Stimulated activated CD8-positive, alpha-beta memory T cell treated with anti-CD3 and anti-CD28 coated beads, Interleukin-4, amount 100 ng/mL, for 4 hours (primary cell): ENCODE results near the gene KIAA1191.

Source experiments
- DNase-seq, 2 donors: peaks; one replicate each; pipeline ENCODE4 v3.0.0-alpha.2; 2020; ENCODE audit warnings: low read depth in 2 of 2, low spot score in 1 of 2

KIAA1191 gene

DNA sequence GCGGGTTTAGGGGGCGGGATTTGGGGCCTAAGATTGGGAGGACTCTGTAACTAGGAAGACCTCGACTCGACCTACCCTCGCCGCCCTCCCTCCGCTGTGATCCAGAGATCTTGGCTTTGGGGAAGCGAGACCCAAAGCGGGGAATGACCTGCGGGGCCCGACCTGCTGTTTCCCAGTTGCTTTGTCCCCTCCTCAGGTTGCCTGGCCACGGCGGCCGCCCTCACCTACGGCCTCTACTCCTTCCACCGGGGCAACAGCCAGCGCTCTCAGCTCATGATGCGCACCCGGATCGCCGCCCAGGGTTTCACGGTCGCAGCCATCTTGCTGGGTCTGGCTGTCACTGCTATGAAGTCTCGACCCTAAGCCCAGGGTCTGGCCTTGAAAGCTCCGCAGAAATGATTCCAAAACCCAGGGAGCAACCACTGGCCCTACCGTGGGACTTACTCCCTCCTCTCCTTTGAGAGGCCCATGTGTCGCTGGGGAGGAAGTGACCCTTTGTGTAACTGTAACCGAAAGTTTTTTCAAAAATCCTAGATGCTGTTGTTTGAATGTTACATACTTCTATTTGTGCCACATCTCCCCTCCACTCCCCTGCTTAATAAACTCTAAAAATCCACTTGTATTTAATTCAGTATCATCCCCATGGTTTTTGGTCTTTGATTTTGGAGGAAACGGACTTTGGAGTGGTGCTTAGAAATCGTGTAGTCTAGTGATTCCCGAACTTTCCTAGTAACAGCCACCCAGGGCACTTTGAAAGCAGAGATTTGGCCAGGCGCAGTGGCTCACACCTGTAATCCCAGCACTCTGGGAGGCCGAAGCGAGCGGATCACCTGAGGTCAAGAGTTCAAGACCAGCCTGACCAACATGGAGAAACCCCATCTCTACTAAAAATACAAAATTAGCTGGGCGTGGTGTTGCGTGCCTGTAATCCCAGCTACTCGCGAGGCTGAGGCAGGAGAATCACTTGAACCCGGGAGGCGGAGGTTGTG is 27.9 kb upstream of the KIAA1191 start:
- DNase-seq, result no peak

DNA sequence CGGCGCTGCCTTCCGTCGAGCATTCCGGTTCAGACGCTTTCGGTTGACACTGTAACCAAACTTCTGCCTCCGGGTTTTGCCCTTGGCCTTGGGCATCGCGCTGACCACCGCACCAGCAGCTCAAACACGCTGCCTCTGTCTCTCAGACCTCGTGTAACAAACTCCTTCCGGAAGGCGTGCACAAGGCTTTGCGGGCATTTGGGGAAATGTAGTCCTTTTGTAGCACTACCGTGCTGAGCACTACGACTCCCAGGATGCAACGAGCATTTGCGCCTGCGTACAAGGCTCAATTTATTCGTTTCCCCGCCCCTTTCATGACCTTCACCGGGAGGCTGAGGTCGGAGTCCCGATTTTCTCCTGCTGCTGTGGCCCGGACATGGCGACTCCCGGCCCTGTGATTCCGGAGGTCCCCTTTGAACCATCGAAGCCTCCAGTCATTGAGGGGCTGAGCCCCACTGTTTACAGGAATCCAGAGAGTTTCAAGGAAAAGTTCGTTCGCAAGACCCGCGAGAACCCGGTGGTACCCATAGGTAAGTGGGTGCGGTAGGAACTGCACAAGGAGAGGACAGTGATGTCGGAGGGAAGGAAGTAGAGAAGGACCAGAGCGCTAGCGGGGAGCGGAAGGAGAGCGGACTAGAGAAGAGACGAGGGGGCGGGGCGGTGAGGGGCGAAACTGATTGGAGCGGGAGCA is 27.0 kb upstream of the KIAA1191 start, which contains the start of the genes HIGD2A and NOP16:
TSS of gene HIGD2A (plus strand) at position 308 of the 691 bp plus-strand sequence. CDS start at position 377, 69 bp downstream.
TSS of gene NOP16 (minus strand) at position 155 of the 691 bp plus-strand sequence. CDS start at position 96, 59 bp downstream.
- peak; percentile 98 to 99 for DNase-seq

DNA sequence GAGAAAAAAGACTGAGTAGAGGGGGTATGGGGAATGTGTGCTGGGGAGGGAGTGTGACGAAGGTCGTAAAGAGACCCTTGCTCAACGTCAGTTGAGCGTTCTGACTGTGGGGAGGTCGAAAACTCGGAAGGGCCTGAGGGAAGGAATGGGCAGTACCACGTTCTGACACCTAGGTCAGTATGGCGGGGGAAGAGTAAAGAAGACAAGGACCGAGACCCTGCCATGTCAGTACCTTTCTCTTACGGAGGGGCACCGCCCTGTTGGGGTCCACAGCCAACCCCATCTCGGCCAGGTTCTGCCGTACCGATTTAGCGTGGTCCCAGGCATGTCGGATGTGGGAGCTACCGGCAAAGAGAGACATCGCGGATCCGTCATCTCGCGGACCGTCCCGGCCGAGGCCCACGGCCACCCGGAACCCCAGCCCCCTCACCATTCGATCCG is 26.5 kb upstream of the KIAA1191 start:
- no peak for DNase-seq

DNA sequence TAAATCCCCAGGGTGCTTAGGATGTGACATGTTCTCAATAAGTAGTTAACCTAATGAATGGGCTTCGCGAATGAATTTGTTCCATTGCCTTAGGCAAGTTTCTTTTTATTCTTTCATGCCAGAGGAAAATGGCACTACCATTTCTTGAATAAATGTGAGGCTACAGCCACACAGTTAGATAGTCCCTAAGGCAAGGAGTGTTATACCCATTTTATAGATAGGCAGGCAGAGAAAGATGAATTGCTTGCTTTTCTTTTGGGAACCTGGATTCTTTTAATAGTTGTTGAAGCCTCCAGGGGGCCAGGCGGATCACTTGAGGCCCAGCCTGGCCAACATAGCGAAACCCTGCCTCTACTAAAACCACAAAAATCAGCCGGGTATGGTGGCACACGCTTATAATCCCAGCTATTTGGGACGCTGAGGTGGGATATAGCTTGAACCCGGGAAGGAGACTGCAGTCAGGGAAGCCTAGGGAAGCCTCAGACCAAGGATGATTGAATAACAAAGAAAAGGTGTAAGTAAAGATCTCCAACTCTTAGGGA is 25.9 kb upstream of the KIAA1191 start:
- no peak for DNase-seq

DNA sequence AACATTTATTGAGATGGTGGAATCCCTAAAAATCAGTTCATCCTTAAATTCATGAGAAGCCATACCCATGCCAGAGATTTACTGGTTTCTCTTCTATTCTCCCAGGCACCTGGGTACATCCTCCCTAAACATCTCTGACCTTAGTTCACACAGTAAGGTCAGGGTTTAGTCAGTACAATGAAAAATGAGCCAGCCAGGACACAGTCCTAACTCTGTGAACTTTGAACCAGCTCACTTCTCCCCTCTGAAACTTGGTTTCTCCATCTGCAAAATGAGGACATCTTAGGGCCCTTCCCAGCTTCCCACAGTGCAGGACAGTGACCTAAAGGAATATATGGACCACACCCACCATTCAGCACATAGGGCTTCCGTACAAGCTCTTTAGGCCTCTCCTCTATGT is 24.9 kb upstream of the KIAA1191 start:
- DNase-seq, result no peak

DNA sequence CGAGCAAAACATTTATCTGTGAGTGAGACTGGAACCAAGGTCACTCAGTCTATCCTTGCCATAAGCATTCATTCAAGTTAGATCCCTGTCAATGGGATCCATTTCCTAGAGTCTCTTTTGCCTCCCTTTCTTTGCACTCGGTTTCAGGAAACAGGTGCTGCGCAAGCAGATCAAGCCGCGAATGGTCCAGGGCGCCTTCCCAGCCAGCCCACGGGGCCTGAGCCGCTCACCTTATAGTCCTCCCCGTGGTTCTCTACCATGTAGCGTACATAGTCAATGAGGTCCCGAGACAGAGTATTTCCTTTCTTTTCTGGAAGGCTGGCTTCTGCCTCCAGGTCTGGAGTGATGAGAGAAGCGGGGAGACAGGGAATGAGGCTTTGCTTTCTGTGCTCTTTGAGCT is 23.4 kb upstream of the KIAA1191 start:
- DNase-seq, result no peak

DNA sequence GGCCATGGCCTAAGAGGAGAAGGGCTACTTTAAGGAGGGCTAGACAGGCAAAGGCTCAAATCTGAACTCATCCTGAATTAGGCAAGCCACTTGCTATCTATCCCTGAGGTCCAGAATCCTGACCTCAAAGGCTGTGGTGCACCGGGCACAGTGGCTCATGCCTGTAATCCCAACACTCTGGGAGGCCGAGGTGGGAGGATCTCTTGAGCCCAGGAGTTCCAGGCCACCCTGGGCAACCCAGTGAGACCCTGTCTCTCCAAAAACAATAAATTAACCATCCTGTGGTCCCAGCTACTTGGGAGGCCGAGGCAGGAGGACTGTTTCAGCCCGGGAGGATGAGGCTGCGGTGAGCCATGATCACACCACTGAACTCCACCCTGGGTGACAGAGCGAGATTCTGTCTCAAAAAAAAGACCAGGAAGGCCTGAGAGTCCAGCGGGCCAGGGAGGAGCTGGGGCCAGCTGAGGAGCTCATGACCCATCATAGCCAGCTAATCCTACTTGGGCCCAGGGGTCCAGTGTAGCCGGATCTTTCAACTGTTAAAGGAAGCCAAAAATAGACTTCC is 22.9 kb upstream of the KIAA1191 start:
- no peak for DNase-seq

DNA sequence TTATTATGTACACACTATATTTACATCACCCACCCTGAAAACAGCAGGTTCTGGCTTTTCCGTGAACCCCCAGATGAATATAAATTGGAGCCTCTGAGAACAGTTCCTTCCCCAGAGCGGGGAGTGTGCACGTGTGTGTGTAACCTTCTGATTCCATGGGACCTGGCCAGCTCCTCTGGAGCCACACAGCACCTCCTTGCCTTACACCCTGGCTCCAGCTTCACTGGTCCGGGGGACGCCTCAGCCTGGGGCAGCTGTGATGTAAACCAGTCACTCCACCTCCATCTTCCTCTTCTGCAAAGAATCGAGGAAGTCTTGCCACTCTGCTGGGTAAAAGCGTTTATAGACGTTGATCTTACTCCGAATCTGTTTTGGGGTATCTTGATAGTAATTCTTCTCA is 22.4 kb upstream of the KIAA1191 start:
- DNase-seq, result no peak

DNA sequence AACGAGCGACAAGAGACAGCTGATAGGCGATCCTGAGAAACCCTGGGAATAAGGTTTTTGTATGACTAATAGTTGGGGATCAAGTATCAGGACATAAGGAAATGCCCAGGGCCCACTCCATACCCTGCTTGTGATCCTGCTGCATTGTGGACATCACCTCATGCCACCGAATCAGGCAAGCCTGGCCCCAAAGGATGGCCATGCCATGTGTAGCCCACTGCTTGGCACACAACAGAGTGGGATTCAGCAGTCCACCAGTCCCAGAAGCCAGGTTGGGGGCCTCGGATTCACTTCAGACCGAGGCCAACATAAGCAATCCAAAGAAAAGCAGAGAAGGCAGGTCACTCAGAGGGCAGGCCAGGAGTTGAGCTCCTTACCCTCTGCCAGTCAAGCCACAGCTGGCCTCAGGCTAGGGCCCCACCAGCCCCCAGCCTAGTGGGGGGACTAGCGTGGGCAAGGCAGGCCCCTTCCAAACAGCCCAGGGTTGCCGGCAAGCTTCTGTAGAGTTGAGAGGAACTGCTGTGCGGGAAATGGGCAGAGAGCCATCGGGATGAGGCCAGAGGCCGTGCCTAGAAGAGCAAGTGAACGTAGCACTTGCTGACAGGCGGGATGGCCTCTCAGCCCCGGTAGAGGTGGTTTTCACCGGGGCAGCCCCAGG is 21.8 kb upstream of the KIAA1191 start:
- no peak for DNase-seq

DNA sequence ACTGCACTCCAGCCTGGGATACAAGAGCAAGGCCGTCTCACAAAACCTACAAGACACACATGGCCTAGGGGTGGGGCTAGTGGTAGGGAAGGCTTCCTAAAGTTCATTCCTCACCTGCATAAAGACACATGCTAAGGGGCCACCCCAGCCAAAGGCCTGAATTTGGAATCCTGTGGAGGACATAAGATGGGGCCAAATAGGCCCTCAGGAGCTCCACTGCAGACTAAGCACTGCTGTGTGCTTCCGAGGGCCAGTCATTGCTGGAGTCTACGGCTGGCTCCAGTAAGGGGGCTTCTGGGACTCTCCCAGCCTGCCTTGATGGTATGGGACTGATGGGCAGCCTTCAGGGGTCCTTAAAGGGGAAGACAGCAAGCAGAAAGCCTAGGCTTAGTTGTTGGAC is 21.2 kb upstream of the KIAA1191 start:
- DNase-seq, result no peak

DNA sequence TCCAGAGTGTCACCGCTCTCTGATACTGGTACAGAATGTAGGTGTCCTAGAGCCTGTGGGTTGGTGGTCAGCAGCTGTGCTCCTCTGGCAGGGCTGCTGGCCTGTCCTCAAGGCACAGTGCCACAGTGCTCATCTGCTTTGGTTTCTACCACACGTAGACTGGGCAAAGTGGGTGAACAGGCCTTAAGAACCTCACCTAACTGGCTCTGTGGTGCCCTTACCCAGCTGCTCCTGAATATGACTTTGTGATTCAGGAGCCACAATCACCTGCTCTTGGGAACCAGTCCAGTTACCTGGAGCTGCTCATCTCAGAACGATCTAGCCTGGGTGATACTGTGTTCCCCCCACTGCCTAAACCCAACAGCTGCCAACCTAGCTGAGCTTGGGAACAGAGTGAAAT is 20.4 kb upstream of the KIAA1191 start:
- DNase-seq, result no peak

DNA sequence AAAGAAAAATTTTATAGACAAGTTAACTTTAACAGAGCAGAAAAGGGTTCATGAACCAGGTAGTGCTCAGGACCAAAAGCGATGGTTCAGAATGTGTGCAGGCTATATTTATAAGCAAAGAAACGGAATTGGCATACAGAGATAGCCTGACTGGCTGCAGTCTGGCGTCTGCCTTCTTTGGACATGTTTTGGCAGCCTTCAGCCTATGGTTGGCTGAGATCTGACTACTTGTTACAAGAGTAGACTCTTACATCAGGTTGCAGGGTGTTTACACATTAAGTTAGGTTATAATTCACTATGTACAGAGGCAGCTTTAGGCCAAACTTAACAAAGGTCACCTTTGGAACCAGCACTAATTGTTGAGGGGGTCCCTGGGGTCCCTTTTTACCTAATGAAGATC is 19.9 kb upstream of the KIAA1191 start:
- DNase-seq, result no peak

DNA sequence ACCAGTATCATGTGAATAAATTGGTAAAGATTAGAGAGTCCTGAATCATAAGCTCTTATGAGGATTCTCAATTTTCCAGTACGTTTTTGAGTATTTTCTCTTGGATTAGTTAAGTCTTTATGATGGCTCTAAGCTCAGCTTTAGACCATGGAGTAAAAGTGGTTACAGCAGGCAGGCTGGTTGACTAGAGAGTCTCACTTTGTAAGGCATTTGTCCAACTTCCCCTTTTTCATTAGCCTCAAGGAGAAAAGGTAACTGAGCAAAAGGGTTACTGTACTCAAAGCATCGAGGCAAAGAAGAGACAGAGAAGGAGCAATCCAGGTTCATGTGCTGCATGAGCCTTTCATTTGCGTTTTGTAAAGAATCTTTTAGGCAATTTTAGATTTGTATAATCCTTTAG is 18.3 kb upstream of the KIAA1191 start:
- DNase-seq, result no peak

DNA sequence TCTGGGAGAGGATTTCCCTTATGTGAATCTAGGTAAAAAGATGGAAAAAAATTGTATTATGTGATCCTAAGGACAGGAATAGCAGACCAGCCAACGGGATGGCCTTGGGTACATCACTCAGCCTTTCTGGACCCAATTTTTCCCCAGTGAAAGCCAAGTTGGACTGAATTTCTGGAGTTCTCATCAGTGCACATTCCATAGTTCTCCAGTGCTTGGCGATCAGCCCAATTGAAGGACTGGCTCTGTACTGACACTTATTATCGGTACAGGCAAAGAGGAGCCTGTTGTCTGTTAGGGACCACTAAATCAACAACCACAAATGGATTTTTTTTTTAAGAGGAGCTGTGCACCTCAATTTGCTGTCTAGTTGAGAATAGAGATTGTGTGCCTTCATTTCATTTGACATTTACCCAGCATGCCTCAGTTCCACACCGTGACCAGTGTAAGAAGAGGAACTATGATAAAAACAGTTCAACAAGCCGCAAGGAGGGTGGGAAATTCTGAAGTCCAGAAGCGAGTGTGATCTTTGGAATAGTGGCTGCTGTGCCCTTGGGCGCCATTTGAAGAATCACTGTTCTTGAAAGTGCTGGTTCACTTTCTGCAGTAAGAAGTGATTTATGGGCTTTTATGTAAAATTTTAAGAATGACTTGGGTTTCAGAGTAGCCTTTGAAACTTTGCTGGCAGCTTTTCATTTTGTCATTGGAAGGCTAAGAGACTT is 11.7 kb upstream of the KIAA1191 start:
- DNase-seq, result no peak

DNA sequence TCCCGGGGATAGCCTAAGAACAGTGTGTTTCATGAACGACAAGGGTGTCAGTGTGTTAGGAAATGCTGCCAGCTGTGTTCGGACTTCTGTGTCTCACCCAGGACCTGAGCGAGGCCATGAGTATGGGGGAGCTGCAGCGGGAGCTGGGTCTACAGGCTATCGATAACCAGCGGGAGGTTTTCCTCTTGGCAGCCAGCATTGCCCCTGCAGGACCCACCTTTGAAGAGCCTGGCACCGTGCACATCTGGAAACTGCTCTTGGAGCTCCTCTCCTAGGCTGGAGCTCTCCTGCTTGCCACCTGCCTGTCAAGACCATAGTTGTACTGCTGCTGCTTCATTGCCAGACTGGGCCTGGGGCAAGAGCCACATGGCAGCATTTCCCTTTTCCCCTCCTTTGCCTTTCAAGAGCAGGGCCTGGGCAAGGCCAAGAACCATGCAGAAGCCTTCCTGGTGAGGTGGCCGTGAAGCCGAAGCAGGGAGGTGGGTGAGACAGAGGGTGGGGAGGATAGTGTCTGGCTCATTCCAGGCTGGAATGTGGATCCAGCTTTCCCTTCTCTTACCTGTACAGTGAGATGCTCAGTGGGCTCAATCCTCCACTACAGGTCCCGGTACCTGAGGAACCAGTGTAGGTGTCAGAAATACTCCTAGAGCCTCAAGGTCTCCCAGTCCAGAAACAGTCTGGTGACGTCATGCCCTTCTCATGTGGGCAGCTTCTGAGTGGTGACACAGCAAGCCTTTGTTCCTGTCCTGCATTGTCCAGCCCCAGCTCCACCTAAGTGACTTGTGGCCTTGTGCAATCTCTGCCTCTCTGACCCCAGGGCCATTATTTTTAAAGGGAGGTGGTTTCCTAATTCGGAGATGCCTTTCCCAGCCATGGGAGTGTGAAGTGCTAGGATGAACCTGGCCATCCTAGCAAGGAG is 10.3 kb upstream of the KIAA1191 start:
- DNase-seq, result no peak

DNA sequence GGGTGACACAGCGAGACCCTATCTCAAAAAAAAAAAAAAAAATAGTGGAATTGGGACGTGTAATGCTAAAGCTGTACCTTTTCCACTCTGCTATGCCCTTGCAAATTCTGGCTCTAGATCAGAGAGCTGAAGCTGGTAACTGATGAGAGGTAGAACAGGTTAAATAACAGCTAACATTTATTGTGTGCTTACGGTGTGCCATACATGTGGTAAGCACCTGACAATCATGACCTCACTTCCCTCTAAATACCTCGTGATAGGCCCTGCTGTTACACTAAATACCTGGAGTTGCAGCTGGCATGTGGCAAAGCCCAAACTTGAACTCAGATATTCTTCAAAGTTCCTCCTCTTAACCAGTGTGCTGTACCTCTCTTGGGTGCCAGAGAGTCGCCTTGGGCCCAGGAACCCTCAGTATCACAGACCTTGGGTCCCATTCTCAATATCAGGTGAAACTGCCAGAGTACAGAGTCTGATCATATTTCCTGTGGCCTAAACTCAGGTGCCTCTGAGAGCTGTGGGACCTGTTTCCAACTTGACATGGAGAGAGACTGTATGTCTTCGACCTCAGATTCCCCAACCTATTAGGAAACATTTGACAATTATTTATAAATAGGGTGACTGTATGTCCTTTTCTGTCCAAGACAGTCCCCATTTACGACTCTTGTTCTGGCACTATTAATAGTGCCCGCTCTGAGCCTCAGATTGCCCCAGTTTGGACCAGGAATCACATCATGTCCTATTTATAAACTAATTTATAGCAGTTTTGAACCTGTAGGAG is 8.6 kb upstream of the KIAA1191 start:
- DNase-seq, result no peak

DNA sequence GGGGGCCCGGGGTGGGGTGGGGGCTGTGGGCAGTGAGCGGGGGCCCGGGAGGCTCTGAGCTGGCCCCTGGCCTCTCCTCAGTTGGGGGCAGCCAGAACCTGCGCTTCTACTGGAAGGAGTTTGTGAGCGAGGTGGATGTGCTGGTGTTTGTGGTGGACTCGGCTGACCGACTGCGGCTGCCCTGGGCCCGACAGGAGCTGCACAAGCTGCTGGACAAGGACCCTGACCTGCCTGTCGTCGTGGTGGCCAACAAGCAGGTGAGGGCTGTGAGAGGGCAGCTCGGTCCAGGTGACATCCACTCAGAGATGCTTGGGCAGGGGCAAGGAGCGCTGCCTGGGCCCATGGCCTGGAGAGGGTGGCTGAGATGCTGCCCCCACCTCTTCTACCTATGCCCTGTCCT is 7.2 kb upstream of the KIAA1191 start:
- DNase-seq, result no peak

DNA sequence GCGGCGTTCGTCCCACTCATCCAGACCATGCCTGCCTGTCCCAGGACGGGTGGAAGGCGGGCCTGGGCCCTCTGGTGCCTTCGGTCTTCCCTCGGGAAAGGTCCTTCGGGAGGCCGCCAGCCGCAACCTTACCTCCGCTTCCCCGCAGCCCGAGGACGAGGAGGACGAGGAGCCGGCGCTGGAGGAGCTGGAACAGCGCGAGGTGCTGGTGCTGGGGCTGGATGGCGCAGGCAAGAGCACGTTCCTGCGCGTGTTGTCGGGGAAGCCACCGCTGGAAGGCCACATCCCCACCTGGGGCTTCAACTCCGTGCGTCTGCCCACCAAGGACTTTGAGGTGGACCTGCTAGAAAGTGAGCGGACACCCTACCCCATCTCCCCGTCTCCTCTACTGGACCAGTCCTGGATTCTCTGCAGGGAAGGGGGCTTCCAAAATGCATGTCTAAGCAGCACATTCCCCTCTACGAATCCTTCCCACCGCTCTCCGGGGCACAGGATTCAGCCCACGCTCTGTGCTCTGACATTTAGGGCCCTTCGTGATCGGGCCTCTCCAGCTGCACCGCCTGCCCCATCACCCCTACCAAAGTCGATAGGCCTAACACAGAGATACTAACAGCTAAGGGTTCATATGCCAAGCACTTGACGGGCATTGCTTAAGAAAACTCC is 4.8 kb upstream of the KIAA1191 start:
- no peak for DNase-seq
